ENCODE measurements around the gene SLC46A1.

SLC46A1 gene

DNA sequence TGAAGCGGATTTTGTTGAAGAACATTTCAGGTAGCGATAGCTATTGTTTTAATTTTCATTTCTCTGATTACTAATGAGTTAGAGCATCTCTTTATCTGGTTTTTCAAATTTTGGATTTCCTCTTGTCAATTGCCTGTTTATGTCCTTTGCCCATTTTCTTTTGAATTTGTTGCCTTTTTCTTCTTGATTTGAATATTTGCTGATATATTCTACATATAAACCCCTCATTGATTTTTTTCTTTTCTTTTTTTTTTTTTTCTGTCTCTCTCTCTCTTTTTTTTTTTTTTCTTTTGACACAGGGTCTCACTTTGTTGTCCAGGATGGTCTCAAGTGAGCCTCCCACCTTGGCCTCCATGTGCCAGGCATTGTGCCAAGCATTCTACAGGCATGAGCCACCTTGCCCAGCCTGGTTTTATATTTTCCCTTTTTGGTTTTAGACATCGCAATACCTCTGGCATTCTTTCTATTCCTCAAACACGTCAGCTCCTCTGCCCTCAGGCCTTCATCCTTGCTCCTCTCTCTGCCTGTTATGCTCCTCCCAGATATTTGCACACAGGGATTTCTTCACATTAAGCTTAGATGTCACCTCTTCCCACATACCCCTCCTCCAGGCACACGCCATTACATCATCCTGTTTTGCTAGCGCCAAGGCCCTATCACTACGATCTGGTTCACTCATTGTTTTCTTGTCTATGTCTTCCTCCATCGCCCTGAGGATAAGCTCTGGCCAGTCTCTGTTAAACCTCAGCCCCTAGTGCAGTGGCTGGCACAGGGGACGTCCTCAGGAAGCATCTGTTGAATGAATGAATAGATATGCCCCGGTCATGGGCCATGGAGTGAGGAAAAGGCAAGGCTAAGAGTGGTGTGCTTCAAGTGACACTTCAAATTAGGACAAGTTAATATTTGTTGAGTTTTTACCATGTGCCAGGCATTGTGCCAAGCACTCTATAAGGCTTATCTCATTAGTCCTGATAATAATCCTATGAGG lies 25.9 kb downstream of the SLC46A1 start:
- FAIRE-seq, result no peak

DNA sequence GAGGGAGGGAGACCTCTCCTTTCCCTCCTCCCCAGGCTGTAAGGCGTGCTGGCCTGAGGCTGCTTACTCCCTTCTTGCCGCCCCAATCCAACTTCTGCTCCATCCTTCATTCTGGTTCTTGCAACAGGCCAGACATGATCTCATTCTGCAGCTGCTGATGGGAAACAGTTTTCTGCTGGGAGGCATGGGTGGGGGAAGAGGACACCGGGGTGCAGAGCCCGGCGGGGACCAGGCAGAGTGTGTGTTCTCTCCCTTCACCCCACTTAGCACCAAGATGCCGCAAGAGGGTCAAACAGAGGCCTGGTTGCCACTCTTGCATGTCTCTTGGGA lies 33.1 kb downstream of the SLC46A1 start:
- FAIRE-seq, result no peak

DNA sequence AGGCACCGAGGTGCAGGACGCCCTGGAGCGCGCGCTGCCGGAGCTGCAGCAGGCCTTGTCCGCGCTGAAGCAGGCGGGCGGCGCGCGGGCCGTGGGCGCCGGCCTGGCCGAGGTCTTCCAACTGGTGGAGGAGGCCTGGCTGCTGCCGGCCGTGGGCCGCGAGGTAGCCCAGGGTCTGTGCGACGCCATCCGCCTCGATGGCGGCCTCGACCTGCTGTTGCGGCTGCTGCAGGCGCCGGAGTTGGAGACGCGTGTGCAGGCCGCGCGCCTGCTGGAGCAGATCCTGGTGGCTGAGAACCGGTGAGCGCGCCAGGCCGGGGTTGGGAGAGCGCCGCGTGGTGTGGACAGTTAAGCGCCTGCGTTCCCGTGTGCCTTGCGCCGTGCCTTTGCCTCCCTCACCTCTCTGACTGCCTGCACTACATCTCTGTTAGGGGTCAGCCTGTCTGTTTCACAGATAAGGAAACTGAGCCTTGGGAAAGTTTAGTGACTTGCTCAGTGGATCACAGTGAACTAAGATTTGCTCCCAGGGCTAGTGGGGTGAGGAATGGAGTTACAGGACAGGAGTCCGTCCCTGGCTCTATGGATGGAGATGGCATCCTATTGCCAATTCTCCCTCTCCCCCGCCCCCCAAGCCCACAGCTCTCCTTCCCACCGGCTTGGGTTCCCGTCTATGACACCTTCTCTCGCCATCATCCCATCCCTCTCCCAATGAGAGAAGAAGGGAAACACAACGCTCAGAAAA lies 33.6 kb downstream of the SLC46A1 start:
- no peak for FAIRE-seq

DNA sequence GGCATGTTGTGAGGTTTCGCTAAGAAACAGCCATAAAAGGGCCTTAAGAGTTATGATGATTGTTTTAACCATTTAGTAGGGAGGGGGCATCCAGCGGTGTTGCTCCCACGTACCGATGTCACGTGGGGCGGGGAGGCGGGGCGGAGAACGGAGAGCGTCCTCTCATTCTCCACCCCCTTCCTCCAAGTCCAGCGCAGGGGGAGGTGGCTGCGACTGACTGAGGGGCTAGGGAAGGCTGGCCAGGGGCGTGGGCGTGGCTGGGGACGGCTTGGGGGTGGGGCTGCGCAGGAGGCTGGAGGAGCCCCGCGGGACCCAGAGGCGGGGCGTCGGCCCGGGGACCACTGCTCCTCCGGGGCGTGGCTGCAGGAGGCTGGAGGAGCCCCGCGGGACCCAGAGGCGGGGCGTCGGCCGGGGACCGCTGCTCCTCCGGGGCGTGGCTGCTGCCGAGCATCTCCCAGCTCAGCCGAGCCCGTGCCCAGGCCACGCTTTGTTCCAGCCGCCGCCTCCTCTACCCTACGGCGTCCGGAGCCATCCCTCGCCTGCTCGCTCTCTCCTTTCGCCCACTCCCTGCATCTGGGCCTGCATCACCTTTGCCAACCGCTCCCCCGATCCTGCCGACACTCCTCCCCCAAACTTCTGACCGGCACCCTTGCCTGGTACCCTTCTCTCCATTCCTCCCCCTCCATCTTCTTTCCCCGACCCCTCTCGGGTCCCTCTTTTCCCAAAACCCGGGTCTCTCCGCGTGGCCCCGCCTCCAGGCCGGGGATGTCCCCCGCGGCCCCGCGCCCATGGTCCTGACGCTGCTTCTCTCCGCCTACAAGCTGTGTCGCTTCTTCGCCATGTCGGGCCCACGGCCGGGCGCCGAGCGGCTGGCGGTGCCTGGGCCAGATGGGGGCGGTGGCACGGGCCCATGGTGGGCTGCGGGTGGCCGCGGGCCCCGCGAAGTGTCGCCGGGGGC lies 34.5 kb downstream of the SLC46A1 start, which contains the start of gene SARM1:
Gene SARM1 (plus strand): TSS at position 450 of the 958 bp plus-strand sequence. CDS start 339 bp downstream, at position 789.
- FAIRE-seq, result no peak

DNA sequence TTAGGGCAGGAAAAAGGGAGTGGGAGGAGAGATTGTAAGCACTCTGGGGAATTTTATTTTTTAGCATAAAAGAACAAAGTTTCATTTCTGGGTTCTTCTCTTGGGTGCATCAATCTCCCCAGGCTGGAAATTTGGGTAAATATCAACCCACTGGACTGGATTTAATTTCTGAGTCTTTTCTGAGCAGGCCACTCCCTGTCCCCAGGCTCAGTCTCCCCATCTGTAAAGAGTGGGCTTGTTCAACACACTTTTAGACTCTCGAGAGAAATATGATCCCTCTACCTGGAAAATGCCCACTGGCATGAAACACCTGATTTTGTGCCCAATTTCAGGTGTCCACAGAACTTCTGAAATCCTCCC lies 35.3 kb downstream of the SLC46A1 start:
- FAIRE-seq, result no peak

DNA sequence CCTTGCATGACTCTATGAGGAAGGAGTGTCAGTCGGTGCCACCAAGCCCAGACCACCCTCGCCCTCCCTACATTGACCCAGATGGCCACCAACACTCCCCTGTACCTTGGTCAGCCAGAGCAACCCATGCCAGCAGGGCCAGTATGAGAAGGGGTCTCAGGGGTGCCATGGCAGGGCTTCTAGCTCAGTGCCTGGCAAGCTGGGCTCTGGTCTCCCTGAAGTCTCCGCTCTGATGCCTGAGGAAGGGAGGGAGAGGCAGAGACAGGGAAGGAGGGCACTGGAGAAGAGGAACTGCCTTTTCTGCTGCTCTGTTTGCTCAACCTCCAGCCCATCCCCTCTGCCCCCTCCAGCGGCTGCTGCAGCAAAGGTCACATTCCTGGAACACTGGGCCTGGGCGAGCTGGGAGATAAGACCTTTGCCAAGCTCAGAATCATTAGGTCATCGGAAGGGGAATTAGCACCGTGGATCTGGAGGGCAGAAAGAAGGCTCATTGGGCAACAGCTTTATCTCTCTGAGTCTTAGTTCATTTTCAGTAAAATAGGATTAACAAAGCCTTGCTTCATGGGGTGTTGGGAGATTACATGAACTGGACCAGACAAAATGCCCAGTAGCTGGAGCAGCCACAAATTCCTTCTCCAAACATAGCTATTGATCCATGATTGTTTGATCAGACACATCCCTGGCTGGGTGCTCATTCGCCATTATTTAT lies 35.8 kb downstream of the SLC46A1 start, which contains the start of gene VTN:
Gene VTN (minus strand): TSS at position 273 of the 709 bp plus-strand sequence. CDS start 104 bp downstream, at position 169.
- no peak for FAIRE-seq

DNA sequence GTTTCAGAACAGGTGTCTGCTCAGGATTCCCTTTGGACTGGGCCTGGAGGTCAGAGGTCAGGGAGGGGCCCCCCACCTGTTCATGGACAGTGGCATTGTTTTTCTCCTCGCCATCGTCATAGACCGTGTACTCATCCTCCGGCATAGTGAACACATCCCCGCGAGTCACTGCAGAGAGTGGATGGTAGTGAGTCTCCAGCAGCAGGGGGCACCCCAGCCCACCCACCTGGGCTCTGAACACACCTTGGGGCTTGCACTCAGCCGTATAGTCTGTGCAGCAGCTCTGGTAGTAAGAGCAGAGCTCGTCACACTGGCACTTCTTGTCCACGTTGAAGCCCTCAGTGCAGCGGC lies 36.4 kb downstream of the SLC46A1 start:
- FAIRE-seq, result no peak

DNA sequence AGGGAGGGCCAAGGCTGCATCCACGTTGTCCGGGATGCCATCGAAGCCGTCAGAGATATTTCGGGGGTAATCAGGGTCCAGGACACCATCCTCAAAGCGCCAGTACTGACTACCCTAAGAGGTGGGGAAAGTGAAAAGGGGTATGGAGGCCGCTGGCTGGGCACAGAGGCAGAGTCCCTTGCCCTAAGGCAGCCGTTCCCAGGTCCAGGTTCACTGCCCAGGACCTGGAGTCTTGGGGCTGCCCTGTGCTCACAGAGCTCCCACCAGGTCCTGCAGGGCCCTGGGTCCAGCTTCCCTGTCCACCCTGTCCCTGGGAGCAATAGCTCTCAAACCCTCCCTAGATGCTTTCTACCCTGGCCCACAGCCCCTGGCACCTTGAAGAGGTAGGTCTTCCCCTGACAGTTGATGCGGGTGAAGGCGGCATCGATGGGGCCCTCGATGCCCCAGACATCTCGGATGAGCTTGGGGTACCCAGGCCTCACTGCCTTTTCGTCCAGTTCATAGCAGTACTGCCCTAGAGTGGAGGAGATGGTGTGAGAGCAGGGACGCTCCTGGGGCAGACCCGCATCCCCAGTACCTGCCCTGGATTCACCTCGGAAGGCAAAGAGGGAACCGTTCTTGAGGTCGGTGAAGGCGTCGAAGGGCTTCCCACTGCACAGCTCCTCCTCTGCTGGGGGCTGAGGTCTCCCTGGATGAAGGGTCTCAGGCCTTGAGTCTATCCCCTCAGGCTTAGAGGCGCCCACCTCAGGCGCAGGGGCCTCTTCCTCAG lies 36.9 kb downstream of the SLC46A1 start:
- no peak for FAIRE-seq

DNA sequence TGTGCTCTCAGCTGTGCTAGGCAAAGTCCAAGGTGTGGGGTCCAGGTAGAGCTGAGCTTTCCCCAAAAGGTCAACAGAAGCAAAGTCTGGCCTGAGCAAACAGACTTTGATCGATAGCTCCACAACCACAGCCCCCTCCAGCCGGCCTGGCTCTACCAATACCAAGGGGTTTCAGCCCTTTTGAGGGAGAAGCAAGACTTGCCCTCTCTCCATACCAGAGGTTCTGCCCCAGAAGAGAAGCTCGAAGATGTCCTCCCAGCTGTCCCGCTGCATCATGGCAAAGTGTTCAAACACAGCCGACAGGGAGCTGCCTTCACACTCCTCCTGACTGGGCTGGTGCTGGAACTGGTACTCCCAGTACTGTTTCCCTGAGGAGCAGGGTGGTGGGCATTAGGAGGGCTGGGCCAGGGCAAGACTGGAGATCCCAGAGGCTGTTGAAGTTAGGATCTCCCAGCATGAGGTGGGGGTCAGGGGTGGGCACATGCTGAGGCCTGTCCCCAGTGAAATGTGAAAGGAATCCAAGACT lies 37.6 kb downstream of the SLC46A1 start:
- no peak for FAIRE-seq

DNA sequence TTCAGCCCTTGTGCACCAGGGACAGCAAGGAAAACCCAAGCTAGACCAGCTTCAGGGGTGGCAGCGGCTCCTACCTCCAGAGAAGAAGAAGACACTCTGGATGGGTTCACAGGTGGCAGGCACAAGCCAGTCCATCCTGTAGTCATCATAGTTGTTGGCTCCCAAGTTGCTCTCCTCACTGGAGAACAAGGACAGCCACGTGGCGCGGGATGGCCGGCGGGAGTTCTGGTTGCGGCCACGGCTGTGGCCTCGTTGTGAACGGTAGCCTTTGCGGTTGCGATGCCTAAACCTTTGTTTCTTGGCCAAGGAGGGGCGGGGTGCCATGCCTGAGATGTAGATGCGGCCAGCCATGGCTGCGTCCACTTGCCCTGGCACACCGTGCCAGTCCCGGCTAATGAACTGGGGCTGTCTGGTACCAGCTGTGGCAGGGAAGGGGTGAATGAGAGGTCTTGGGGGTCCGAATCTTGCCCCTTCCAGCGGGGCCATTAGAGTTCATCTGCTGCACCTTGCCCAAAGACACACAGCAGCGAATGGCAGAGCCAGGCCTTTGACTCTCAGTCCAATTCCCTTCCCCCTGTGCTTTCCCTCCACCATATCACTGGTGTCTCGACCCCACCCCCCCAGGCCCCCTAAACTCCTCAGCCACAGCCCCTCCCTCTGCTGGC lies 38.2 kb downstream of the SLC46A1 start:
- no peak for FAIRE-seq

DNA sequence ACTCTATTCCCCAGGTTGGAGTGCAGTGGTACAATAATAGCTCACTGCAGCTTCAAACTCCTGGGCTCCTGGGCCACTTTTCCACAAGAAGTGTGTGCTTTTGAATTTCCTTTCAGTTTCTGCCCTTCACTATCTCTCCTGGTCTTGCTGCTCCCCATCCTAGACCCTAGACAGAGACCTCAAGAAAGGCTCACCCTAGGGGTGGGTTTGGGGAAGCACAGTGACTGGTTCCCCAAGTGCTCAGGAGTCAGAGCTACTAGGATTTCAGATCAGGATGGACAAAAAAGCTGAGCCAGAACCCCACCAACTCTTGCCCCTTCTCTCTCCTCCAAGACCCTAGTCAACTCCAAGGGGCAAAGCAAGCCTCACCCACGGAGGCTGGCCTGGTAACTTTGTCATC lies 39.4 kb downstream of the SLC46A1 start:
- no peak for FAIRE-seq

DNA sequence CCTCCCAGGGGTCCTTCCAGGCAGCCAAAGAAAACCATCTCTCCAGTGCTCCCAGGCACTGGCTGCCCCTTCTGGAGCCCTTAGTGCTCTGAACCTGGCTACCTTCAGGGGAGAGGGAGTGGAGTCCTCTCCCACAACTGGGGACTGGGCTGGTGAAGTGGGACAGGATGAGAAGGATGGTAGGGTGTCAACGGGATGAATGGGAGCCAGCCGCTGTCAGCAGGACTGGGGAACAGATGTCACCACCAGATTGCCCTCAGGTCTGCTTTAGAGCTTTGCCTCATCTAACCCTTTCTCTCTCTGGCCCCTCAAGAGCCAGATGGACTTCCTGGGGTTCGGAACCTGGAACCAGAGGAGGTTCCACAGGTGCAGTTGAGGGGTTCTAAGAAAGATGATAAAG lies 40.5 kb downstream of the SLC46A1 start:
- no peak for FAIRE-seq

DNA sequence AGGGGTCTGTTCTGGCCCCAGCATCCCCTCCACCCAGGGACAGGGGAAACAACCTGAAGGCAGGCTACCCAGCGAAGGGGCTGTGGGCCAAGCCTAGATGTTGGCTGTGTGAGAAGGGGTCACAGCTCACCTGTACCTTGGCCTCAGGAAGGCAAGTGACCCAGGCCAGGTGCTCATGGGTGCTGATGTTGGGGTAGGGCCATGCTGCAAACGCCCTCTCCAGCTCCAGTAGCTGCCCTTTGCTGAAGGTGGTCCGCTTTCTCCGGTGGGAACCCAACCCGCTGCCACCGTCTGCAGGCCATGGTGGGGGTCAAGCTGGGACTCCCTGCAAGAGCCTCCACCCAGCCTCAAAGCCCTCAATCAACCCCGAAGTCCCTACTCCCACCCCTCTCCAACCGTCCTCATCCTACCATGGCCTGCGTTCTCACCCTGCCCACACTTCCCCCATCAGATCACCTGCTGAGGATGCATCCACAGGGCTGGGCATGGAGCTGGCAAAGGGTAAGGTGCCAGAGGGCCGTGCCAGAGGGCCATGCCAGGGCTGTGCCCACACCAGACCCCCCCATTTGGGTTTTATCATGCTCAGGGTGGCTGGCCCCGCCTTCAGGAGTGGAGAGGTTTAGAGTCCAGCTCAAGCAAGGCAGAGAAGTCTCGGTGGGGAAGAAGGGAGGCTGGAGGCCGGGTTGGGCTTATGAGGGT lies 41.2 kb downstream of the SLC46A1 start, which contains the start of gene SEBOX:
Gene SEBOX (minus strand): TSS at position 535 of the 699 bp plus-strand sequence. CDS start 48 bp downstream, at position 487.
- FAIRE-seq, result no peak

DNA sequence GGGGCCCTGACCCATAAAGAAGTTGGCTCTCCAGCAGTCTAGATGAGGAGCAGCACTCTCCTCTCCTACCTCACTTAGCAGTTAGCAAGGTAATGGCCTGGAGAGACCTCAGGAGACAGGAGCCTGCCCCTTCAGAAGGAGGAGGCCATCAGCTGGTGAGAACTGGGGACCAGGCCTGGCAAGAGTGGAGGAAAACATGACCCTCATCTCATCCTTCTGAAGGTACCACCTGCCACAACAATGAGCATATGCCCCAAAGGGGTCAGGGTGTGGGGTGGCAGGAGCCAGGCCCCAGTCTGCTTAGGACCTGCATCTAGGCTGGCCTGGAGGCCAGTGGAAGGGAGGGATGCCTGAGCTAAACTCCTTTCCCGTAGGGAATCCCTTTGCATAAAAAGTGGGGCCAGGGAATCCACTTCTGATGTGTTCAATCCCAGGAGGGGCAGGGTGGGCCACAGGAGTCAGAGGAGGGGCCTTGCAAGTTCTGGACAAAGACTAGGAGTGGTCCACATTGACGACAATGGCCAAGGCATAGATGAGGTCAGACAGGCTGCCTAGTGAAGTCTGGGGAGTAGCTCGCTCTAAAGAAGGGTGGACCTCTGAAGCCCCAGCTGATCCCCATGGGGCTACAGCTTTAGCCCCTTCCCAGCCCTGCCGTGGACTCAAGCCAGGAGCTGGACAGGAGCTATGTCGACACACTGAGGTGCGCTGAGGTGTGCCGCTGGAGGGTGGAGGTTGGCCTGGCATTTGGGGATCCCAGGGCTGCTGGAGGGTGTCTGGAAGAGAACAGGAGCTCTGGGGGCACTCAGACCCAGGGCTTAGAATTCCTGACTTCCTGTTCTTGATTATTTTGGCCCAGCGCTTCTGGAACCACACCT lies 42.0 kb downstream of the SLC46A1 start:
- FAIRE-seq, result no peak

DNA sequence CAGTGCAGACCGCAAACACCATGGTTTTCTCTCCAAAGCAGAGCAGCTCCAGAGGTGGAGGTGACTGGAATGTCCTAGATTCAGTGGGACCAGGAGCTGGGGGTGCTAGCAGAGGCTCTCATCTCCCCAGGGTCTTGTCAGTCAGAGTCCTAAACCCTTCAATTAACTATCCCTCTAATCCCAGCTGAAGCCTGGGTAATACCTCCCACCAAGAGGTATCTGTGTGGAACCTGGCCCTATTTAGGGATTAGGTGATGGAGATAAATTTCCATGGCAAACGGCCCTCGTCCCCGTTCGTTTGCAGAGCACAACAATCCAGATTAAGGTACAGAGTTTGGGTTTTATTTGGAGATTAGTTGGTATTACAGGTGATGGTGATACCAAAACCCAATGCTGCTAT lies 42.8 kb downstream of the SLC46A1 start:
- FAIRE-seq, result no peak

DNA sequence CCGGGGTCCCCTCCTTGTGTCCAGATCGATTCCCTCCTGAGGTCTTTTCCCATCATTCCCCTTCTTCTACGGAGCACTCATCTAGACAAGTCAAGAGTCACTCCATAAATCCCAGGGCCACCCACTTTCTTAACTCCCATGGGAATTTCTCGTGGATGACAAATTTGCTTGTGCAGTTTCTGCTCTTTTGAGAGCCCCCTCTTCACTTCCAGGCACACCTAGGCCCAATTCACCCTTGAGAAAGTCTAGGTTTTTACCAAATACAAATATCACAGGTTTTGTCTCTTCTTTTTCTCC lies 48.2 kb downstream of the SLC46A1 start:
- no peak for FAIRE-seq

DNA sequence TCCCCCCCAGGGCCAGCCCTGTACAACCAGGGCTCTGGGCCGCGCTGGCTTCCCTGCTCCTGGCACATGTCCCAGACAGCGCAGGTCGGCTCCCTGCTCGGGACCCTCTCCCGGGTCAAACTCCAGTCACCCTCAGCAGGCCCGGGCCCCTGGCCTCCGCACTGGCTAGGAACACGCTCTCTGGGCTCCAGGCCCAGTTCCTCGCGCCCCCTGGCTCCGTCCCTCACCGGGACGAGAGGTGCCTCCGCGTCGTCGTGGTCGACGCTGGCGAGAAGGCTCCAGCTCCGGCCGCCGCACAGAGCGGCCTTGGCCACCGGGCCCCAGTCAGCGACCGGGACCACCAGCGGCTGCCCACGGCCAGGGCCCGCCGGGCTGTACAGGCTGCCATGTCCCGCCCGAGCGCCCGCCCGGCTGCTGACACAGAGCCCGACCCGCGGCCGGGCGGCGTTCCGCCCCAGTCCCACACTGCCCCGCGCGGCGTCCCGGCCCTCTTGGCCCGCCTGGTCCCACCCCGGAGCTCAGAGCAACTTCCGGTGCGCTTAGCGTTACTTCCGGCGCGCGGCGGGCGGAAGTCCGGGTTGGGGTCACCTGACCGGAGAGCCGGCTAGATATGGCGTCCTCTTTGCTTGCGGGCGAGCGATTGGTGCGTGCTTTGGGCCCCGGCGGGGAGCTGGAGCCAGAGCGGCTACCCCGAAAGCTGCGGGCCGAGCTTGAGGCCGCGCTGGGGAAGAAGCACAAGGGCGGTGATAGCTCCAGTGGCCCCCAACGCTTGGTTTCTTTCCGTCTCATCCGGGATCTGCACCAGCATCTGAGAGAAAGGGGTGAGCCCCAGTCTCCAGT lies 48.7 kb downstream of the SLC46A1 start, which contains the start of gene POLDIP2:
Gene POLDIP2 (minus strand): TSS at position 467 of the 840 bp plus-strand sequence. CDS start 79 bp downstream, at position 388.
- FAIRE-seq, result no peak

DNA sequence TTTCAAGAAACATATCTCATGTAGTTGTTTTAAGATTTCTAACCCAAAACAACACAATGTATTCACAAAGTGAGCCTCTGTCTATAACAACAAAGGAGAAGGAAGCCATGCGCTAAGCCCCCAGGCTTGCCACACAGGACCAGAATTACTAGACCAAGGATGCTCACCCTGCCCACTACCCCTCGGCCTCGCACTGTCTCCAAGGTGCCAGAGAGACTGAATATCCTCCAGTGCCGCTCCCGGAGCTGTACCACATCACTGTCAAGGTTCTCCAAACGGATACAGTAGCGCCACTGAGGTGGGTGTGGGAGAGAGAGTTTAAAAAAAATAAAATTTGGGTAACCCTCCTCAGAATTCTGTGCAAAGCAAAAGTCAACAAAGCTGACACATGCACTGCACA lies 55.7 kb downstream of the SLC46A1 start:
- FAIRE-seq, result no peak
